Brain microvascular endothelial cell (primary cell): ENCODE measurements around the gene TMOD1.

Experiments
- DNase-seq: peaks from one replicate; pipeline ENCODE4 v3.0.0-alpha.2; 2020
- H3K27ac ChIP-seq: fragments of 250-450 bp; sonication (Bioruptor Pico); 2 replicates; pipeline ENCODE4 v1.5.1; 2020; ENCODE audit warnings: mild to moderate bottlenecking, moderate library complexity
- H3K27me3 ChIP-seq: fragments of 250-450 bp; sonication (Bioruptor Pico); replicated peaks from 2 replicates; pipeline ENCODE4 v1.5.1; 2020; ENCODE audit warnings: mild to moderate bottlenecking
- H3K36me3 ChIP-seq: fragments of 250-450 bp; sonication (Bioruptor Pico); replicated peaks from 2 replicates; pipeline ENCODE4 v1.5.1; 2020; ENCODE audit warnings: mild to moderate bottlenecking
- H3K4me3 ChIP-seq: 2 replicates; pipeline ENCODE4 v1.5.1; 2011; ENCODE audit warnings: low read depth, mild to moderate bottlenecking, control low read depth, low read length, moderate library complexity
- in situ Hi-C: cut with HindIII; loops from 2 replicates; pipeline ENCODE4 v1.10.0; 2017; ENCODE audit warnings: low sequenced_read_pairs, low pct_ligation_motif_present
- TF ChIP-seq, protein P1 (sequence below): IDR thresholded peaks from 2 replicates; pipeline ENCODE4 v1.5.1; 2011; ENCODE audit warnings: low read depth, mild to moderate bottlenecking, moderate library complexity, low read length, control low read depth, inconsistent platforms; ENCODE audit errors: missing control alignments

TMOD1 gene

DNA sequence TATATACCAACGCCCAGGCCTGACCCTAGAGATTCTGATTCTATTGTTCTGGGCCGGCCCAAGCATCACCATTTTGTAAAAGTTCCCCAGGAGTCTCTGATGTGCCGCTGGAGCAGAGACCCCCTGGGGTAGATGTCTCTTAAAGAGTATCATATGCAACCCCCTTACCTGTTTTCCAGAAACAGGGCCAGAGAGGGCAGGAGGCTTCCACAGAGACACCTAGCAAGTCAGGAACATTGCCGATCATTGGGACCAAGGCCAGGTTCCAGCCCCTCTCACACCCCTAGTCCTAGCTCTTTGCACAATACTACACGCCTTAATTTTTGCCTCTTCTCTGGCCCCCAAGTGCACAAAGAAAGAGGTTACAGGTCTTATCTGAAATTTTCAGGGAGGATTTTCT lies 63.8 kb downstream of the TMOD1 start:
- Histone ChIP-seq H3K4me3 (no peak overlapping the region), H3K27ac (no peak overlapping the region), H3K36me3 (no peaks in the 10 kb centered on the region), H3K27me3 (no peaks in the 10 kb centered on the region)
- TF ChIP-seq, protein P1, sequence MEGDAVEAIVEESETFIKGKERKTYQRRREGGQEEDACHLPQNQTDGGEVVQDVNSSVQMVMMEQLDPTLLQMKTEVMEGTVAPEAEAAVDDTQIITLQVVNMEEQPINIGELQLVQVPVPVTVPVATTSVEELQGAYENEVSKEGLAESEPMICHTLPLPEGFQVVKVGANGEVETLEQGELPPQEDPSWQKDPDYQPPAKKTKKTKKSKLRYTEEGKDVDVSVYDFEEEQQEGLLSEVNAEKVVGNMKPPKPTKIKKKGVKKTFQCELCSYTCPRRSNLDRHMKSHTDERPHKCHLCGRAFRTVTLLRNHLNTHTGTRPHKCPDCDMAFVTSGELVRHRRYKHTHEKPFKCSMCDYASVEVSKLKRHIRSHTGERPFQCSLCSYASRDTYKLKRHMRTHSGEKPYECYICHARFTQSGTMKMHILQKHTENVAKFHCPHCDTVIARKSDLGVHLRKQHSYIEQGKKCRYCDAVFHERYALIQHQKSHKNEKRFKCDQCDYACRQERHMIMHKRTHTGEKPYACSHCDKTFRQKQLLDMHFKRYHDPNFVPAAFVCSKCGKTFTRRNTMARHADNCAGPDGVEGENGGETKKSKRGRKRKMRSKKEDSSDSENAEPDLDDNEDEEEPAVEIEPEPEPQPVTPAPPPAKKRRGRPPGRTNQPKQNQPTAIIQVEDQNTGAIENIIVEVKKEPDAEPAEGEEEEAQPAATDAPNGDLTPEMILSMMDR = no peak
- in situ Hi-C loops = no loop called here
- DNase-seq = no peak

DNA sequence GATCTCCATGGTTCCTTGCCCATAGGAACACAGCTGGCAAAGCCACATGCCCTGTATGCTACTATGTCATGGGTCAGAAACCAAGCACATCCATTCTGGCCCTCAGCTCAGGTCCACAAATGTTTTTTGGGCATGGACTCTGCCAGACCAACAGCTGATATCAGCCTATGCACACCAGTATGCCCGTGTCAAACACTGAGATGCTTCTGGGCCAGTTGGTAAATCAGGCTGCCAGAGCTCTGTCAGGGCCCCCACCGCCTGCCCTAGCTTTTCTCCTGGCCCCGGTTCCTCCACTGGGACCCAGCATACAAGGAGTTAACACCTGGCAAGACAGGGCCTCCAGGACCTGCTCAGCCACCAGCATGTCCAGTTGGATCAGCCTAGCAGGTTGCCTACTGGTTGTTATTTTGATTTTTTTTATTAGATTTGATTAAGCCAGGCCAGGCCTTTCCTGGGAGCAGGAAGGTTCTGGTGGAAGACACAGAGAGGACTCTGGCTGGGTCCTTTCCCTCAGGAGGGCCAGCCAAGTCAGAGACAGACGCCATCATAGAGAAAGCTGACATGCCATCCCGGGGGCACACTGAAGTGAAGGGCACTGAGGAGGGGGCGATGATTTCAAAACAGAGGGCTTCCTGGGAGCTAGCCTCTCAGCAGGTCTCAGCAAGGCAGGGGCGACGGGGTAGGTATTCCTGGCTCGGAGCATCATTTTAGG lies 65.9 kb downstream of the TMOD1 start:
- DNase-seq = no peak
- no peak overlapping the region for H3K4me3 ChIP-seq
- in situ Hi-C loops = no loop called here
- no peak overlapping the region for H3K27ac ChIP-seq
- TF ChIP-seq, protein P1 = no peak
- no peaks in the 10 kb centered on the region for H3K36me3 ChIP-seq
- H3K27me3 ChIP-seq = no peaks in the 10 kb centered on the region

DNA sequence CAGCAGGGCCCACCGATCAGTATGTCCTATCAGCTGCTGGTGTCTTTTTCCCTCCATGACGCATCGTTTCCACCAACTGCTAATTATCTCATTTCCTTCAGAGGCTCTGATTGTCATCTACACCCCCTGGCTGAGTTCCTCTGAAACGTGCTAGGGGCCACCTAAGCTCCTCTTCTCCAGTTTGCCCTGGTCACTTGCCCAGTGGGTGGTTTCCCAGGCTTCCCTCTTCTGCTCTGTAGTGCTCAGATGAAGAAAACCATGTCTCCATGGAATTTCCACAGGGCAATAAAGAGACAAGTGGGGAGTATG lies 66.4 kb downstream of the TMOD1 start:
- DNase-seq = no peak
- Histone ChIP-seq H3K4me3 (no peak overlapping the region), H3K36me3 (no peaks in the 10 kb centered on the region), H3K27me3 (no peaks in the 10 kb centered on the region), H3K27ac (no peak overlapping the region)
- in situ Hi-C loops = no loop called here
- TF ChIP-seq, protein P1 = no peak

DNA sequence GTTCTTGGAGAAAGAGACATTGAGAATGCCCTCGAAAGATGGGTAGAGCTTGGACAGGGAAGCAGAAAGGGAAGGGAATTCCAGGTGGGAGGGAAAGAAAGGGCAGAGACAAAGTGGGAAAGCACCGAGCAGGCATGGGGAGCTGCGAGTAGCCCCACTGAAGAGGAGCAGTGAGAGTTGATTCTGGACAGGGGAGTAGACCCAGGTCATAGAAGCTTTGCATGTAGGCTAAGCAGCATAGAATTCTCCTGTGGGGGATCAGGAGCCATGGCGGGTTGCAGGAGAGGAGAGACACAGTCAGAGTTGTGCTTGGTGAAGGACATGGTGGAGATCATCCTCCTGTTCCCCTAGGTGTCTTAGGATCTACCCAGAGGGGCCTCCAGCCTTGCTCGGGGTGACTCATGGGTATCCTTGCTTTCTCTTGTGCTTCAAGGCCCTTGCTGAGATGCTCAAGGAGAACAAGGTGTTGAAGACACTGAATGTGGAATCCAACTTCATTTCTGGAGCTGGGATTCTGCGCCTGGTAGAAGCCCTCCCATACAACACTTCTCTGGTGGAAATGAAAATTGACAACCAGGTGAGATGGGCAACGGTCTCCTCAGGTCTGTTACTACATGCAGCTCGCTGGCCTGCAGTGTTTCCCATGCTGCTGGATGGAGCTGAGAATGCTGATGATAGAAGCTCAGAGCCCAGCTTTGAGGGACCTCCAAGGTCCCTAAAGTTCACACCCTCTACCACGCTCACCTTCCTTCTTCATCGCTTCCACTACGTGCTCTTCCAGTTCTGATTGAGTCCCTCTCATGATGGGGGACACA lies 67.2 kb downstream of the TMOD1 start:
- TF ChIP-seq, protein P1 = no peak
- Histone ChIP-seq H3K36me3 (no peaks in the 10 kb centered on the region), H3K27ac (no peak overlapping the region), H3K27me3 (no peaks in the 10 kb centered on the region), H3K4me3 (no peak overlapping the region)
- in situ Hi-C loops = no loop called here
- no peak for DNase-seq

DNA sequence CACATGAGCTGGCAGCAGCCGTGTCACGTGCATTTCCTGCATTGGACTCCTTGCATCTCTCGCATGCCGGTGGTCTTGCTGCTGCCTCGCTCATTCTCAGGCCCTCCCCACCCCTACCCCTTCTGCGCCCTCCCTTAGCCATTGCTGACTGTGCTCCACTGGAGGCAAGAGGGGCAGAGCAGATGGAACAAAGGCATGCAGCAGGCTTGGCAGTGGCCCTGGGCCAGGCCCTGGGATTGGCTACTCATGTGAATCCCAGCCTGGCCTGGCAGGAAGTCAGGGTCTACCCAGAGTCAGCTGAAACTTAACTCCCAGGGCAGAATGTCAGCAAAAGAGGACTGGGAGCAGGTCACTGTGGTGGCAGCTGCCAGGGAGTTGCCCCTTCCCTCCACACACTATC lies 69.4 kb downstream of the TMOD1 start:
- no peak overlapping the region for H3K4me3 ChIP-seq
- no peaks in the 10 kb centered on the region for H3K27me3 ChIP-seq
- H3K36me3 ChIP-seq = no peaks in the 10 kb centered on the region
- no peak overlapping the region for H3K27ac ChIP-seq
- TF ChIP-seq, protein P1 = no peak
- no peak for DNase-seq
- in situ Hi-C loops = no loop called here
